DMS 273 treated with DMSO at 0.1 percent for 48 hours (cell line): Measurements from ENCODE around the gene DZIP1.

Source experiments
- DNase-seq: peaks from one replicate; lab custom pipeline; 2025; lab: John Stamatoyannopoulos, UW

Gene DZIP1

GRCh38 chr13:95547531-95548167 lies 96.9 kb downstream of the DZIP1 start:
- no peak for DNase-seq

GRCh38 chr13:95546919-95547318 lies 97.6 kb downstream of the DZIP1 start:
- DNase-seq, result no peak

- no peak for DNase-seq
Observed at GRCh38 chr13:95544293-95544692, 100.2 kb downstream of the DZIP1 start.

GRCh38 chr13:95541911-95542474 lies 102.5 kb downstream of the DZIP1 start:
- no peak for DNase-seq

GRCh38 chr13:95541308-95541707 lies 103.2 kb downstream of the DZIP1 start:
- no peak for DNase-seq

- DNase-seq, result no peak
Observed at GRCh38 chr13:95540888-95541287, 103.6 kb downstream of the DZIP1 start.

GRCh38 chr13:95536632-95537241 lies 107.8 kb downstream of the DZIP1 start:
- DNase-seq, result no peak

- DNase-seq, result no peak
Observed at GRCh38 chr13:95535243-95535642, 109.3 kb downstream of the DZIP1 start.

GRCh38 chr13:95533545-95534160 lies 110.9 kb downstream of the DZIP1 start:
- no peak for DNase-seq

GRCh38 chr13:95530178-95530577 lies 114.3 kb downstream of the DZIP1 start:
- peak; percentile 37 for DNase-seq
